GM18499 (cell line): ENCODE measurements around the gene CHRNE.
"Not testable (repeated sequence)": the region's sequence is repeated elsewhere in the genome, so short reads cannot be mapped to it uniquely, and the experiment has no call there.

Experiments
- ATAC-seq: cut with Tn5 transposase; IDR thresholded peaks from one replicate; pipeline ENCODE4 v1.9.1; 2021; ENCODE audit warnings: moderate number of reproducible peaks; ENCODE audit not compliant: insufficient read depth, unreplicated experiment

CHRNE gene

DNA sequence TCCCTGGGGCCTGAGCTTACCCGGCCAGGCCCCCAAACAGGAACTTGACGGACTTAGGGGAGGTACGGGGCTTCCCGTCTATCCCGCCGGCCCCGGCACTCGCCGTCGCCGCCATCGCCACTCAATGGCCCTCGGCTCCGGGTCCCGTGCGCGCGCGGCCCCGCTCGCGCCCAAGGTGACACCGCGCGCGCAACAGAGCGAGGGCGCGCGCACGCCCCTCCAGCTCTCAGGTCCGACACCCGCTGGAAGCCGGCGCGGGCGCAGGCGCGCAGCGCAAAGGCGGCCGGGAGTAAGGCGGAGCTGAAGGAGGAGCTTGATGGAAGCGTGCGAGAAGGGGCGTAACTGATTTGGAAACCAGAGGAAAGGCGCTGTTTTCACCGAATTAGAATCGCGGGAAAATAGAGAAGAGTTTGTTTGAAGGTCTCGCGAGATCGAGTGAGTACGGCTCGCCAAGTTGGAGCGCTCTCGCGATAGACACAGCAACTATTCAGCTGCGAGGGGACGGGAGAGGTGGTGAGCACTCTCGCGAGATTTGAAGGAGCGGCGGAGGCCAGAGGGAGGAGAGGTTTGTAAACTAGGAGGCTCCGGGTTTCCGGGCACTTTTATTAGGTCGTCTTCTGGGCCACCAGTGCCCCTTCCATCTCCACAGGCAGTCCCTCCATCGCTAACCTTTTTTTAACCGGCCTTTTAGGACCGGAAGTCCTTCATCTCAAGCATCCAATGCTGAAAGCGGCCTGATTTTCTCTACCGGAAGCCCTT lies 37.1 kb upstream of the CHRNE start, which contains the start of the genes RNF167 and SLC25A11:
RNF167 (plus strand) TSS at position 473 of the 759 bp plus-strand sequence. CDS start 642 bp downstream, outside the sequence.
SLC25A11 (minus strand) TSS at position 251 of the 759 bp plus-strand sequence; CDS start at position 115, 136 bp downstream.
- ATAC-seq: peak; percentile 61

- no peak for ATAC-seq
Observed at GRCh38 chr17:4939546-4939795, 36.6 kb upstream of the CHRNE start.

DNA sequence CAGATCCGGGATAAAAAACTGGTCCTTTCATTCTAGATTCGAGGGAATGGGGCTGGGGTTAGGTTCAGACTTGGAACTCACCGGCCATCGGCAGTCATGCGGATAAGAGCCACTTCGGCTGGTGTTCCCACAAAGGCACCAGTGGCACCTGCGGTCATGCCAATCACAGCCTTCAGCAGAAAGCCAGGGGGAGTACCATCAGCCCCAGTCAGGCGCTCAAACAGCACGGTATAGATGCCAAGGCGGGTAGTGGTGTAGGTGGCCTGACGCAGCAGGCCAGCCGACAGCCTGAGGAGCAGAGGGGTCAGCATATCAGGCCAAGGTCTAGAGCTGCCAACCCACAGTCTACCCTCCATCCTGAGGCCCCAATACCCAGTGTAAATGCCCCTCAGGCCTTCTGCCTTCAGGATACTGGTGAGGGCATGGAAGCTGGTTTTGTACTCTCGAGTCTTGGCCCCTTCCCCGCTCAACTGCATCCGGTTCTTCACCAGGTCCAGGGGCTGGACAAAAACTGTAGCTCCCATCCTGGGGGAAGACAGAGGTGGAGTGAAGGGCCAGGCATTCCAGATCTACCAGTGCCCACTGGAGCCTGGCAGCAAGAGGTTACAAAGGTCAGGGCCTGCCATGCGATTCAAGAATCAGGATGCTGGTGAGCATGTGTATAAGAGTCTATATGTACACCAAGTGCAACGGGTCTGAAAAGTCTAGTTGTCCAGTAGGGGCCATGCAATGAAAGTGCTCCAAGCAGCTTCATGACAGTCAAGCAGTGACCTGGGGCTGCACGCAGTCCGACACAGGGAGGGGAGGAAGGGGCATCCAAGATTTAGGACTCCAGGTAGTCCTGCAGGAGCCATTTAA lies 36.0 kb upstream of the CHRNE start:
- no peak for ATAC-seq

GRCh38 chr17:4938069-4938491 lies 35.2 kb upstream of the CHRNE start:
- no peak for ATAC-seq

GRCh38 chr17:4937553-4937952 lies 34.7 kb upstream of the CHRNE start:
- ATAC-seq: no peak

DNA sequence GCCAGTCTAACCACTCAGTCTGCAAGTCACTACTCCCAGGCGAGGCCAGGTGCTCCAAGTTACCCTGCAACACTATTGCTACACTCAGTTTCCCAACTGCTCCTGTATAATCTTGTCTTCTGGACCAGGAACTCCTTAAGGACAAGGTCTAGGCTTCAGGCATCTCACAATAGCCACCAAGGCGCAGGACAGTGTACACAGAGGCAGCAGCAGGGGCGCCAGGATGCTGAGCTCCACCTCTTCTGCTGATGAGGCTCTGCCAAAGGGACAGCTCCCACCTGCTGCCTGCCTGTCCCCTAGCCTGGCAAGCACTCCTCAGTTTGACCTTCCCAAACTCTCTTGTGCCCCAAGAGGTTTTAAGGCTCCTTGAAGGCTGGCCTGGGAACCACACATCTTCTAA lies 33.5 kb upstream of the CHRNE start:
- no peak for ATAC-seq

DNA sequence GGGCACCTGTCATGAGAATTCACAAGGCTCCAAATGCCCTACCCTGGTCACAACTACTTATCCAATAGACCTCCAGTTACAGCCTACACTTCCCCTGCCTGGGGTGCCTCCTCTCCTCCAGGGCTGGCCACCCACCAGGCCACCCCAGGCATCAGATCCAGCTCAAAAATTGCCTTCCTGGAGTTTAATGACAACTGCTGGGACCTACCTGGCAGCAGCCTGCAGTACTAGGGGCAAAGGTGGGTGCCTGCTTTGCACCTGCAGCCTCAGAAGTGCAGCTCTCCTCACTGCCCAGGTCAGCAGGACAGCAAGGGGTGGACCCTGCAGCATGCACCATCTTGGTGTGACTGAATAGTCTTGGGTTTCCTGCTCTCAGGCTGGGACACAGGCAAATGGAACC lies 32.8 kb upstream of the CHRNE start:
- no peak for ATAC-seq

GRCh38 chr17:4934173-4934979 lies 31.5 kb upstream of the CHRNE start:
- ATAC-seq: no peak

GRCh38 chr17:4933646-4934045 lies 30.7 kb upstream of the CHRNE start:
- ATAC-seq: no peak

- ATAC-seq: no peak
Observed at GRCh38 chr17:4932756-4933155, 29.9 kb upstream of the CHRNE start.

DNA sequence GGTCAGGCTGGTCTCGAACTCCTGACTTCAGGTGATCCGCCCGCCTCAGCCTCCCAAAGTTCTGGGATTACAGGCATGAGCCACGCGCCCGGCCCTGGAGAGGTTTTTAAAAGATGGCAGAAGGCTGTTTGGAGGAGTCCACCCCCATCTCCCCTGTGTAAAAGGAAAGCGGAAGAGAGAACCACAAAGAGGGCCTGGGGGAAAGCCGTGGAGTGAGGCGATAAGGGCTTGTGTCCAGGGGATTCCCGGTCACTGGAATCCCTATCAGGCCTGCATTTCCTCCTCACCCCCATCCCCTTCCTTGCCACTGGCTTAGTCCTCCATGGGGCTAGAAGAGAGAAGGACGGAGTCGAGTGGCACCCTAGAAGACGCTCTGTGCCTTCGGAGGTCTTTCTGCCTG lies 29.1 kb upstream of the CHRNE start, which contains the start of gene GP1BA:
GP1BA (plus strand) TSS at position 315 of the 400 bp plus-strand sequence. CDS start 328 bp downstream, outside the sequence.
- no peak for ATAC-seq

DNA sequence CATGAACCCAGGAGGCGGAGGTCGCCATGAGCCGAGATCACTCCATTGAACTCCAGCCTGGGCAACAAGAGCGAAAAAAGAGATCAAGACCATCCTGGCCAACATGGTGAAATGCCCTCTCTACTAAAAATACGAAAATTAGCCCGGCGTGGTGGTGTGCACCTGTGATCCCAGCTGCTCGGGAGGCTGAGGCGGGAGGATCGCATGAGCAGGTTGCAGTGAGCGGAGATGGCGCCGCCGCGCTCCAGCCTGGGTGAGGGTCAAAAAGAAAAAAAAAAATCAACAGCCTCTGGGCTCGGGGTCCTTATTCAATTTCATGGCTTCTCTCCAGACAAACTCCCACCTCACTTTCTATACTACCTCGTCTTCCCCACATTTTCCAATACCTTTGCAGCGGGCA lies 26.0 kb upstream of the CHRNE start:
- no peak for ATAC-seq

- ATAC-seq: not testable (repeated sequence)
Observed at GRCh38 chr17:4926577-4927335, 23.9 kb upstream of the CHRNE start.

DNA sequence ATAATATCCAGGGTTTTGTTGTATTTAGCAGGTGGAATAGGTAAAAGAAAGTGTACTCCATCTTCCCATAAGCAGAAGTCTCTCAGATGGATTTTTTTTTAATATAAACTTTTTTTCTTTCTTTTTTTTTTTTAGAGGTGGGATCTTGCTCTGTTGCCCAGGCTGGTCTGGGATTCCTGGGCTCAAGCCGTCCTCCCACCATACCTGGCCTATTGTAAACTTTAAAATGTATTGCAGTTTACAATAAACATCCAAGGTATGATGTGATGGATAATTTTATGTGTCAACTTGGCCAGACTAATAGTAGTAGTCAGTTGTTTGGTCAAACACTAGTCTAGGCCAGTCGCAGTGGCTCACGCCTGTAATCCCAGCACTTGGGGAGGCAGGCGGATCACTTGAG lies 18.4 kb upstream of the CHRNE start:
- ATAC-seq: no peak

GRCh38 chr17:4920351-4921048 lies 17.6 kb upstream of the CHRNE start:
- ATAC-seq: no peak

GRCh38 chr17:4919511-4920047 lies 16.7 kb upstream of the CHRNE start:
- ATAC-seq: no peak

GRCh38 chr17:4914551-4914950 lies 11.7 kb upstream of the CHRNE start:
- ATAC-seq: not testable (repeated sequence)

- ATAC-seq: no peak
Observed at GRCh38 chr17:4913994-4914393, 11.1 kb upstream of the CHRNE start.
